Measurements from ENCODE around the gene KCNQ5. TPM values are rescaled to one million over a fixed set of nuclear protein-coding genes. Genes with fewer than 3 reads are reported as not detected.

KCNQ5 gene
- total RNA-seq, 4 donors from 2014 or later: 0.57 to 4.4 (median 0.97) TPM

- Histone ChIP-seq H3K27ac (no peak overlapping the region), H3K4me3 (no peak overlapping the region), H3K27me3 (no peaks in the 10 kb centered on the region), H3K36me3 (no peaks in the 10 kb centered on the region), H3K4me1 (peaks cover 0 to 17% (median 5%) of the 10 kb centered on the region in 3 donors), H3K9me3 (no peaks in the 10 kb centered on the region)
- WGBS, 2 donors: 35 to 41% methylated on average over 1 of the region's 1 CpG
- intact Hi-C loops (cut with DNase I): no loop called here
- TF ChIP-seq CTCF (IDR thresholded peaks at IDR 0.05): no peak
- TF ChIP-seq POLR2A (IDR thresholded peaks at IDR 0.05): no peak
- DNase-seq: no peak
Measured at GRCh38 chr6:72864236-72864635, 242.4 kb downstream of the KCNQ5 start.

GRCh38 chr6:72864799-72865198 lies 242.9 kb downstream of the KCNQ5 start:
- Histone ChIP-seq H3K36me3 (no peaks in the 10 kb centered on the region), H3K27ac (no peak overlapping the region), H3K27me3 (no peaks in the 10 kb centered on the region), H3K4me3 (no peak overlapping the region), H3K4me1 (peaks cover 0 to 17% (median 5%) of the 10 kb centered on the region in 3 donors), H3K9me3 (no peaks in the 10 kb centered on the region)
- TF ChIP-seq CTCF (IDR thresholded peaks at IDR 0.05) (no peak), POLR2A (IDR thresholded peaks at IDR 0.05) (no peak)
- DNase-seq: no peak
- intact Hi-C loops (cut with DNase I): no loop called here

- no peak for DNase-seq
- Histone ChIP-seq H3K4me3 (no peak overlapping the region), H3K27ac (no peak overlapping the region), H3K4me1 (peaks cover 0 to 17% (median 5%) of the 10 kb centered on the region in 3 donors), H3K36me3 (no peaks in the 10 kb centered on the region), H3K9me3 (no peaks in the 10 kb centered on the region), H3K27me3 (no peaks in the 10 kb centered on the region)
- 53 to 83% methylated on average over 2 of the region's 2 CpGs for WGBS, 2 donors
- intact Hi-C loops (cut with DNase I): no loop called here
- TF ChIP-seq POLR2A (IDR thresholded peaks at IDR 0.05) (no peak), CTCF (IDR thresholded peaks at IDR 0.05) (no peak)
Measured at GRCh38 chr6:72865467-72865866, 243.6 kb downstream of the KCNQ5 start.

GRCh38 chr6:72869621-72870020 lies 247.8 kb downstream of the KCNQ5 start:
- intact Hi-C loops (cut with DNase I): no loop called here
- Histone ChIP-seq H3K9me3 (no peaks in the 10 kb centered on the region), H3K27ac (no peak overlapping the region), H3K4me3 (no peak overlapping the region), H3K4me1 (no peaks in the 10 kb centered on the region), H3K36me3 (no peaks in the 10 kb centered on the region), H3K27me3 (no peaks in the 10 kb centered on the region)
- WGBS, 2 donors: 87 to 95% methylated on average over 5 of the region's 5 CpGs
- DNase-seq: no peak
- TF ChIP-seq POLR2A (IDR thresholded peaks at IDR 0.05): no peak
- no peak for TF ChIP-seq CTCF (IDR thresholded peaks at IDR 0.05)

- Histone ChIP-seq H3K27ac (no peak overlapping the region), H3K27me3 (no peaks in the 10 kb centered on the region), H3K4me1 (no peaks in the 10 kb centered on the region), H3K36me3 (no peaks in the 10 kb centered on the region), H3K4me3 (no peak overlapping the region), H3K9me3 (no peaks in the 10 kb centered on the region)
- TF ChIP-seq POLR2A (IDR thresholded peaks at IDR 0.05): no peak
- no peak for TF ChIP-seq CTCF (IDR thresholded peaks at IDR 0.05)
- 76 to 94% methylated on average over 1 of the region's 1 CpG for WGBS, 2 donors
- DNase-seq: no peak
- intact Hi-C loops (cut with DNase I): no loop called here
Measured at GRCh38 chr6:72873433-72873832, 251.6 kb downstream of the KCNQ5 start.
